B cell (primary cell): Measurements from ENCODE around the gene OR1K1. TPM values are rescaled to one million over a fixed set of nuclear protein-coding genes. Genes with fewer than 3 reads are reported as not detected.

Source experiments
- ATAC-seq: fragments of 200-7000 bp; cut with Tn5 transposase; one replicate; pipeline ENCODE4 v1.10.0; 2021; ENCODE audit warnings: low read depth, mild to moderate bottlenecking, moderate number of reproducible peaks, moderate library complexity
- CTCF ChIA-PET: fragments of 350-600 bp; sonication (Branson Sonifier 250); formaldehyde crosslinking; loops from one replicate; lab custom pipeline; 2021; ENCODE audit warnings: antibody characterized with exemption, inconsistent platforms; lab: Charles Lee
- POLR2A ChIA-PET: fragments of 350-600 bp; sonication (Branson Sonifier 250); formaldehyde crosslinking; loops from one replicate; lab custom pipeline; 2021; ENCODE audit warnings: antibody characterized with exemption; lab: Charles Lee
- DNase-seq: peaks from one replicate; pipeline ENCODE4 v3.0.0; 2013
- H2AFZ ChIP-seq: 2 replicates; pipeline ENCODE4 v1.6.1; 2012; ENCODE audit warnings: mild to moderate bottlenecking, low read depth, low read length; ENCODE audit not compliant: insufficient read depth, poor library complexity, severe bottlenecking
- H3K27ac ChIP-seq, 2 donors: 1 replicate in 1 of 2; 2 replicates in 1 of 2; pipeline ENCODE4 v1.5.1; 2012 to 2013; ENCODE audit warnings: low read length in 2 of 2, mild to moderate bottlenecking in 2 of 2, moderate library complexity in 1 of 2
- H3K27me3 ChIP-seq, 4 experiments: fragments of 200-600 bp in 1 of 4; sonication (generic) in 1 of 4; replicated peaks in 1 of 4; 1 replicate in 2 of 4; 2 replicates in 2 of 4; pipeline versions ENCODE4 v1.6.1 to v1.7.0; 2013 to 2016; ENCODE audit warnings: low read length in 3 of 4, mild to moderate bottlenecking in 2 of 4, mixed read lengths in 1 of 4, moderate library complexity in 1 of 4; ENCODE audit not compliant: insufficient read depth in 4 of 4, control insufficient read depth in 3 of 4; ENCODE audit errors: control extremely low read depth in 1 of 4
- H3K36me3 ChIP-seq, 2 experiments: replicated peaks in 1 of 2; 1 replicate in 1 of 2; 2 replicates in 1 of 2; pipeline versions ENCODE4 v1.6.1 to v1.7.1; 2013; ENCODE audit warnings: low read length in 1 of 2; ENCODE audit not compliant: insufficient read depth in 2 of 2, control insufficient read depth in 1 of 2; ENCODE audit errors: control extremely low read depth in 1 of 2, extremely low read depth in 1 of 2
- H3K4me1 ChIP-seq, 2 donors: fragments of 200-600 bp in 1 of 2; sonication (generic) in 1 of 2; 1 replicate in 1 of 2; 2 replicates in 1 of 2; pipeline versions ENCODE4 v1.5.1 to v1.6.1; 2013 to 2017; ENCODE audit warnings: low read length in 2 of 2; ENCODE audit not compliant: control insufficient read depth in 2 of 2, insufficient read depth in 2 of 2
- H3K4me2 ChIP-seq: replicated peaks from 2 replicates; pipeline ENCODE3; 2012; ENCODE audit warnings: mild to moderate bottlenecking, low read depth, low read length; ENCODE audit not compliant: poor library complexity, severe bottlenecking
- H3K4me3 ChIP-seq, 5 experiments: fragments of 200-600 bp in 1 of 5; sonication (generic) in 1 of 5; 1 replicate in 3 of 5; 2 replicates in 2 of 5; pipeline versions ENCODE4 v1.5.1 to v1.7.0; 2011 to 2016; ENCODE audit warnings: low read length in 4 of 5, mild to moderate bottlenecking in 4 of 5, low read depth in 2 of 5, control low read depth in 1 of 5, moderate library complexity in 1 of 5; ENCODE audit not compliant: insufficient read depth in 1 of 5; ENCODE audit errors: control extremely low read depth in 1 of 5, extremely low read depth in 1 of 5
- H3K79me2 ChIP-seq: fragments of 200-600 bp; sonication (generic); one replicate; pipeline ENCODE4 v1.6.0; 2016; ENCODE audit warnings: low read length; ENCODE audit not compliant: control insufficient read depth, insufficient read depth
- H3K9ac ChIP-seq: fragments of 200-600 bp; sonication (generic); 2 replicates; pipeline ENCODE4 v1.6.1; 2017; ENCODE audit warnings: mild to moderate bottlenecking, low read length, moderate library complexity
- H3K9me3 ChIP-seq, 3 donors: one replicate each; pipeline versions ENCODE4 v1.6.1 to v1.7.1; 2013; ENCODE audit warnings: low read length in 2 of 3; ENCODE audit not compliant: control insufficient read depth in 2 of 3, insufficient read depth in 1 of 3; ENCODE audit errors: control extremely low read depth in 1 of 3
- H4K20me1 ChIP-seq: 2 replicates; pipeline ENCODE4 v1.6.0; 2012; ENCODE audit warnings: mild to moderate bottlenecking, low read length; ENCODE audit not compliant: insufficient read depth, control insufficient read depth, poor library complexity, severe bottlenecking
- H3K27ac Mint-ChIP-seq: one replicate; pipeline ENCODE4 v1.8.0; 2021; ENCODE audit warnings: mixed read lengths
- H3K27me3 Mint-ChIP-seq: one replicate; pipeline ENCODE4 v1.8.0; 2021; ENCODE audit warnings: mixed read lengths
- H3K4me1 Mint-ChIP-seq: one replicate; pipeline ENCODE4 v1.8.0; 2021; ENCODE audit warnings: mixed read lengths
- H3K4me3 Mint-ChIP-seq: one replicate; pipeline ENCODE4 v1.8.0; 2021; ENCODE audit warnings: mixed read lengths
- H3K9me3 Mint-ChIP-seq: one replicate; pipeline ENCODE4 v1.8.0; 2022; ENCODE audit warnings: mixed read lengths; ENCODE audit not compliant: insufficient read depth
- CTCF ChIP-seq: fragments of 200-600 bp; IDR thresholded peaks from one replicate; pipeline ENCODE4 v1.8.0; 2022; ENCODE audit warnings: antibody characterized with exemption, mild to moderate bottlenecking
- EZH2 ChIP-seq: IDR thresholded peaks from 2 replicates; pipeline ENCODE4 v1.6.1; 2012; ENCODE audit warnings: borderline replicate concordance, low read depth, mild to moderate bottlenecking, moderate library complexity, low read length; ENCODE audit not compliant: insufficient read depth, poor library complexity, severe bottlenecking
- WGBS: methylation state at CpG from one replicate; pipeline ENCODE4 v1.1.5; 2013; ENCODE audit warnings: missing lambda C conversion rate; ENCODE audit not compliant: insufficient coverage; 5-methylcytosine and 5-hydroxymethylcytosine counted together
- intact Hi-C: fragments of 100-400 bp; cut with micrococcal nuclease; formaldehyde crosslinking; loops from one replicate; pipeline ENCODE4 v1.10.0; 2022
- polyA plus RNA-seq: library from polyadenylated mRNA; depleted of rRNA; stranded (reverse); fragments of >200 nt; gene quantifications from 2 replicates; pipeline ENCODE4 v1.2.3, GENCODE V29; 2012
- total RNA-seq, 2 donors: library from RNA; stranded (reverse); fragments of 120-200 nt in 1 of 2; gene quantifications; 1 replicate in 1 of 2; 2 replicates in 1 of 2; pipeline versions ENCODE4 v1.2.3 to v1.2.4, GENCODE V29; 2013 to 2022

Gene OR1K1
- total and polyA plus RNA-seq, 2 donors (not counting 1 experiment from before 2014, with no cell fraction given), result not detected

DNA sequence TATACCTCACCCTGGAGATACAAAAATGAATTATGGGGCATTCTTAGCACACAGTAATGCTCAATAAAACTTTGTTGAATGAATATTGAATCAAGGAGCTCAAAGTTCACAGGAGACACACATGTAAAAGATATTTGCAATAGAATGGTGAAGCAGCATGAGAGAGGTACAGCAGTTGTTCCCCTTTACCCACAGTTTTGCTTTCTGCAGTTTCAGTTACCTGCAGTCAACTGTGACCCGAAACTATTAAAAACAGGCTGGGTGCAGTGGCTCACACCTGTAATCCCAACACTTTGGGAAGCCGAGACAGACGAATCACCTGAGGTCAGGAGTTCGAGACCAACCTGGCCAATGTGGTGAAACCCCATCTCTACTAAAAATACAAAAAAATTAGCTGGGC lies 13.6 kb upstream of the OR1K1 start:
- no peak for ATAC-seq
- intact Hi-C loops, result no loop called here
- no peaks in the 10 kb centered on the region for H3K9me3 ChIP-seq
- H3K4me1 ChIP-seq, result no peaks in the 10 kb centered on the region
- no peak for TF ChIP-seq CTCF
- POLR2A ChIA-PET, result no interaction called here
- no peak overlapping the region for H3K4me2 ChIP-seq
- H3K36me3 ChIP-seq, result no peaks in the 10 kb centered on the region
- H3K27me3 ChIP-seq, result no peaks in the 10 kb centered on the region
- H2AFZ ChIP-seq, result no peak overlapping the region
- H3K4me3 Mint-ChIP-seq, result no peak overlapping the region
- H3K9me3 Mint-ChIP-seq, result no peaks in the 10 kb centered on the region
- WGBS, result no CpG with 5 or more reads among the region's 4 CpGs
- CTCF ChIA-PET, result no interaction called here
- no peaks in the 10 kb centered on the region for H3K27me3 Mint-ChIP-seq
- no peak overlapping the region for H3K9ac ChIP-seq
- H3K79me2 ChIP-seq, result no peaks in the 10 kb centered on the region
- no peak overlapping the region for H3K4me3 ChIP-seq
- no peak overlapping the region for H3K27ac Mint-ChIP-seq
- no peaks in the 10 kb centered on the region for H4K20me1 ChIP-seq
- no peaks in the 10 kb centered on the region for H3K4me1 Mint-ChIP-seq
- H3K27ac ChIP-seq, result no peak overlapping the region
- DNase-seq, result no peak

- CTCF ChIA-PET, result no interaction called here
- WGBS, result 97% methylated on average over 12 of the region's 12 CpGs
- Histone ChIP-seq H3K9ac (no peak within 1 kb of the TSS), H3K4me1 (no peaks in the 10 kb centered on the region), H3K9me3 (no peaks in the 10 kb centered on the region), H3K4me3 (no peak within 1 kb of the TSS), H3K27me3 (no peaks in the 10 kb centered on the region), H3K27ac (no peak within 1 kb of the TSS), H2AFZ (no peak within 1 kb of the TSS), H3K79me2 (no peaks in the 10 kb centered on the region), H3K36me3 (no peaks in the 10 kb centered on the region), H4K20me1 (no peaks in the 10 kb centered on the region), H3K4me2 (no peak within 1 kb of the TSS)
- Mint-ChIP-seq H3K27me3 (no peaks in the 10 kb centered on the region), H3K27ac (no peak within 1 kb of the TSS), H3K4me1 (no peaks in the 10 kb centered on the region), H3K4me3 (no peak within 1 kb of the TSS), H3K9me3 (no peaks in the 10 kb centered on the region)
- TF ChIP-seq EZH2, result no peak
- no peak for TF ChIP-seq CTCF
- DNase-seq, result no peak
- intact Hi-C loops, result no loop called here
- POLR2A ChIA-PET, result no interaction called here
- ATAC-seq, result no peak
Observed at GRCh38 chr9:122788831-122789230, 11.1 kb upstream of the OR1K1 start, which contains the start of gene OR5C1. Gene OR5C1, plus strand, starts transcription at chr9:122788933. Its CDS starts 0 bp downstream, at chr9:122788933.
